NCI-H82 (cell line): ENCODE data around the gene GALNT10.
A peak's percentile ranks its signal among the peaks of the same experiment; 100 is the strongest.

Experiments used
- DNase-seq: peaks from one replicate; lab custom pipeline; 2025; lab: John Stamatoyannopoulos, UW

GALNT10 gene

DNA sequence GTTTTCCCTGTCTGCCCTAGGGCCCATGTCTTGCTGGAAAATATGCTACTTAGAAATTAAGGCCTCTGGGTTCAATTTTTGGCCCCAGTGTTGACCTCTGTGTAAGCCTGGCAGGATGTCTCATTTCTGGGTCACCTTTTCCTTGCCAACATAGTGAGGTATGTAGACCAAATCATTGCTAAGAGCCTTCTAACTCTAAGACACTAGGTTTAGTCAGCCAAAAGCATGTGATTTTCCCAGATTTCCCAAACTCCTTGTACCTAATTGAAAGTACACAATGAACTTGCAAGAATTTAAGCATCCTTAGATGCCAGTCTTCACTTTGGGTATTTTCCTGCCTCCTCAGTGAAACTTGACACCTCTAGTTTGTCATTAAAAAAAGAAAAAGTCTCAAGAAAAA, 77.0 kb downstream of the GALNT10 start:
- DNase-seq: no peak

DNA sequence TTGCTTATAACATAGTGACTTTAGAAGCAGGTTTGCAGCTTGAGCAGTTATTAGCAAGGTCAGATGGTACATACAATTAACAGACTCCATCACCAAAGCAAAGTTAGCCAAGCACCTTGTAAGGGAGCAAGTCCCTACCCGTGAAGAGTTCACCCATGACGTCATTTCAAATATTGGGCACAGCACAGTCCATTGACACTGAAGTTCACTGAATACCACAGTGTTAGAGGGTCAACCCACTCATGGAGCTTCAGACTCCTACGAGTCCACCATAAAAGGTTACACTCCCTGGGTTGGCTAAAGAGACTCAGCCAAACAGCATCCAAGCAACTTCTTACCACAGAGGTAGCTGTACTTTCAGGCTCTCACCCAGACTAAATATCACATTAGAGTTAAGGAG, 77.5 kb downstream of the GALNT10 start:
- DNase-seq: no peak

DNA sequence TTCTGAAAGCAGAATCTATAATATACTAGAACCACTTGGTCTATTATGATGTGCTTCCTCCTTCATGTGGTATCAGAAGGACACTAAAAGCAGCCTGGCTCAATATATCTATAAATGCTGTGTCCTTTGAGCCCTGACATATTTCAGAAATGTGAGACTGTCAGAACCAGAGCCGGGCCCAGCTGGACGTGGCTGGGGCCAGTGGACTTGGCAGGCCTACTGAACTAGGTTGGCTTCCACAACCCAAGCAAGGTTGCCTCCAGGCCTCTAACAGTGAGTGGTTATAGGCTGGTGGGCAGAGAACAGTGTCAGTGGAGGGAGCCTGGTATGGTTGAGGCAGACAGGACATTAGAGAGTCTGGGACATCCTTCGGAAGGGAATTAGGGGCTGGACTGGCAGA, 78.9 kb downstream of the GALNT10 start:
- DNase-seq: no peak

DNA sequence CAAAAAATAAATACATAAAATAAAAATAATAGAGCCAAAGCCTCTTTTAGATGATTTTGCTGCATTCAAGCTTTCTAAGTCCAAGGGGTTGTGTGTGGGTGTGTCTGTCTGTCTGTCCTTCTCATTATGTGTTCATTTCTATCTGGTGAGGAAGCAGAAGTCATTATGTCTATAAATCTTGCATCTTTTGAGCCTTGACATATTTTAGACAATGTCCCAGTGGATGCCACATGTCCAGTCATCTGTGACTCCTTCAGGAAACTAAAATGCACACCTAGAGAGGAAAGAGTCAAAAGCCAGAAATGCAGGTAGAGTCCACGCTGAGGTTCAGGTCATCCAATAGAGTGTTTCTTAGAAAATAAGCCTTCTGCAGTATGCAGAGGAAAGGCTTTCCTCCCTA, 80.9 kb downstream of the GALNT10 start:
- DNase-seq: no peak

DNA sequence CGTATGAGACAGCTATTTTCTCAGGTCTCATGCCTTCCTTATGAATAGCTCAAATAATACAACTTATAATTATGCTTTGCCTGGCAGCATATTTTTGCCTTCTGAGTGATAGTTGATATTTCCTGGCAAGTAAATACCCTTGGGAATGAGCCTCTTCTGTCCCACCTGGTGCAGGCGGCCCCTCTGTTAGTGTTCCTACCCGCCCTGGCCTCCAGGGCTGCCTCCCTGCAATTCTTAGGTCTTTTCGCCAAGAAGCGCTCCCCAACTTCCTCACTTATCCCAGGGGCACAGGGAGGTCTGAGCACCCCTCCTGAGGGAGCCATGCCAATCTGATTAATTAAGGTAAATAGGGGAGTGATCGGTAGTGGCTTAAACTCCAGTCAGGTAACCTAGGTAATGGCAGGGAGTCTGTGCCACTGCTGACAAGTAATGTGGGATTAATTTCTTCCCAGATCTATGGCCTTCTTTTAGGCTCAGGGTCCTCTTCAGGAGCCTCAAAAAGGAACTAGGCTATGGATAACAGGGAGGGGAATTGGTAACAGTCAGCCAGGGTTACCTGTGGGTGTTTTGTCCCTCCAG, 81.5 kb downstream of the GALNT10 start:
- DNase-seq: no peak

DNA sequence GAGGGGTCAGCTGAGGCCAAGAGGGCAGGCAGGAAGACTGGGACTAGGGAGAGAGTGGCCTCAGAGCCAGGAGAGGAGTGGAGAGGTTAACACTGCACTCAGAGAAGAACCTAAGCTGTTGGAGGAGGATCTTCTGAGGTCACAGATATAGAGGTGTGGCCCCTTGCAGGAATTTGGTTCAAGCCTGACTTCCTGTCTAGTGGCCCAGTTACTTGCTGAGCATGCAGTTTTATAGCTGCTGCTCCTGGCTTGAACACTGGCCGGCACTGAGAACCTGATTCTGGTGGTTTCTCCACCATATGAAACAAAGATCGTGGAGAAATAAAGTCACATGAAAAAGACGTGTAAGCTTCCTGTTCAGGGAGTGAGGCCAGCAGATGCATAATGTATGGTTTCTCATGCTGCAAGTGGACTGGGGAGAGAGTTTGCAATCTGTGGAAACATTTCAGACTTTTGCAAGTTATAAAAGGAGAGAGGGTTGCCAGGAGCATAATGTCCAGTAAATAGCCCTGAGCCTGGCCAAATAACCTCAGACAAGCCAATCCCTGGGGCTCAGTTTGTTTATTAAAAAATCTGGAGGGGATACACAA, 82.6 kb downstream of the GALNT10 start:
- no peak for DNase-seq

DNA sequence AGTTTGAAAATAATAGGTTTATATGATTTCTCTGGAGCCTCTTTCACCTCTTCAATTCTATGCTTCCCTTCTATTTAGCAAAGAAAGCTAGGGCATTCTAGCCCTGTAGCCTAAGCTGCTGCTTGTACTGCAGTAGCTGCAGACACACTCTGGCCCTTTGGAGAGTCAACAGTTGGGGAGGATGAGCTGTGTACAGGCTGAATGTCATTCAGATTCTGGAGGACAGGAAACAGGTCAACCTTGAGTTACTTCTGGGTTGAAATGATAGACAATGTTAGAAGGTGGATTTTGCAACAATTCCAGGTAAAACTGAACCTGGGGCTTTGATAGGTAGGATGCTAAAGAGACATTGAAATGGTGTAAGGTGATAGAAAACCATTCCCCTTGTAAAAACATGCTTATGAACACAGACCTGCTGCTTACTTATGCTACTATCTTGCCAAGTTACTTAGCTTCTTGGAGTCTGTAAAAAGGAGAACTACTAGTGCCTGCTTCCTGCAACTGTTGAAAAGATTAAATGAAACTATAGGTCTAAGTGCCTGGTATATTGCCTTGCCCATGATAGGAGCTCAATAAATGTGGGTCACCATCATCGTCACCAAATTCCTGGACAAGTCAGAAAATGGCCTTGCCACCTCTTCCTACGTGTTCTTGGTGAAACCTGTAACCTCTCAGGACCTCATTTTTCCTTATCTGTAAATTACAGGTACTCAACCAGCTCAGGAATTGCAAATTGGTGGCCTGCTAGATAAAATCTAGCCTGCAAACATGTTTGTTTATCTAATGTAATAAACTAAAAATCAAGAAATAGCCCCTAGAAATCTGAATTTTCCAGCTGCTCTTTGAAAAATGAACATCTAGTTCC, 83.7 kb downstream of the GALNT10 start:
- no peak for DNase-seq

DNA sequence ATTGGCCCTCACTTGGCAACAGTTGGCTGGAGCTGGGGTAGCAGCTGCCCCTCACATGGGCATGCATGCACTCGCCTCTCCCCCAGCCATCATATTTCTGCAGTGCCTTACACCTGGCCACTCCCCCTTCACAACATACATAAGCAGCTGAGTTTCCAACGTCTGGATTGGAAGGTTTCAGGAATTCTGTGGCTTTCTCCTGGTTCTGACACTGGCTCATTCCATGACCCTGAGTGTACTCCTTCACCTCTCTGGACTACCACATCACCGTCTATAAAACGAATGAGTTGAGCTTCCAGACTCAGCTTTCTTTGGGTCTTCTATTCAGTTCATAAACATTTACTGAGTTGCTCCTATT, 84.3 kb downstream of the GALNT10 start:
- DNase-seq: no peak

DNA sequence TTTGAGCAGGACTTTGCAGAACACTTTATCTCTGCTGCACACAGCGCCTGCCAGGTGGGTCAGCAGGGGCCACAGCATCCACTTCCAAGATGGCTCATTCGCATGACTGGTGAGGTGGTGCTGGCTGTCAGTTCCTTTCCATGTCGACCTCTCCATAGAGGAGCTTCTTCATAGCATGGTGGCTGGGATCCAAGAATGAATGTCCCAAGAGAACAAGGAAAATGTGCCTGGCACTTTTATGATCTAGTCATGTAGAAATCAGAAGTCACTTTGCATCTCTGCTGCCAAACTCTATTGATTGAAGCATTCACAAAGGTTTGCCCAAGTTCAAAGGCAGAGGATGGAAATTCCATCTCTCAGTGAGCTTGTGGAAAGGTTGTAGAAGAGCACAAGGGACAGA, 85.0 kb downstream of the GALNT10 start:
- DNase-seq: no peak

DNA sequence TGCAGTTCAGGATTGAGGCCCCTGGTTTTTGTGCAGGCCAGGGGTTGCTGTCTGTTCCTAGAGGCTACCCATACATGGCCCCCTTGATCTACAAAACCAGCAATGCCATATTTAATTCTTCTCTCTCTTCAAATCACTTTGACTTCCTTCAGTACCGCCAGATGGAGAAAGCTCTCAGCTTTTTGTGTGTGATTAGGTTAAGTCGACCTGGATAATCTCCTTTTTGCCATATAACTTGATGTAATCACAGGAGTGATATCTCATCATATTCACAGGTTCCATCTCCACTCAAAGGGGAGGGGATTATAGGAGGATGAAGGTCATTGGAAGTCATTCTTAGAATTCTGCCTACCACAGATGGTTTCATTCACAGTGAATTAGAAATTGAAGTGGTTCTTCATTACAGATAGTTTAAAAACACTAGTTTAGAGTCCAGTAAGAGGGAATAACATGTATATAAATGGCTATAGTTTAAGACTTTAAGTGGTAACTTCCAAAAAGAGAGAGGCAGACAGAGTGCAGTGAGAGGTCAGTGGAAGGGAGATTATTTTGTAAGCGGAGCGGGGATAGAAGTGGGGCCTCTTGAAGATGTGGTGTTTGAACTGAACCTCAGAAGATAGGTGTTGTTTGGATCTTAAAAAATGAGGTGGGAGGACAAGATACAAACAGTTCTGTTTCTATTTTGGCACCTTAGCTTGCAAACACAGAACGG, 85.9 kb downstream of the GALNT10 start:
- peak; percentile 71 for DNase-seq

DNA sequence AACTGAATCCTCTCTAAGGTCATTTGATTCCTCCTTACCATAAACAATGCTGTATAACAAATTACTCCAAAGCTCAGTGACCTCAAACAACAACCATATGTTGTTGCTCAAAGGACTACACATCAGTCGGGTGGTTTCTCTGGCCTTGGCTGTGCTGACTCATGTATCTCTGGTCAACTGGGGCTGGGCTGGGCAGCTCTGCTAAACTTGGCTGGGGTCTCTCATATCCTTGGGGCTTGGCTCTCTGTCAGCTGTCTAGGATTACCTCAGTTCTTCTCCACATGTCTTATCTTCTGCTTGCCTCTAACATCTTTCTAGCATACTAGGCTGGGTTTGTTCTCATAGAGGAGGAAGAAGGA, 86.4 kb downstream of the GALNT10 start:
- peak; percentile 4 for DNase-seq

DNA sequence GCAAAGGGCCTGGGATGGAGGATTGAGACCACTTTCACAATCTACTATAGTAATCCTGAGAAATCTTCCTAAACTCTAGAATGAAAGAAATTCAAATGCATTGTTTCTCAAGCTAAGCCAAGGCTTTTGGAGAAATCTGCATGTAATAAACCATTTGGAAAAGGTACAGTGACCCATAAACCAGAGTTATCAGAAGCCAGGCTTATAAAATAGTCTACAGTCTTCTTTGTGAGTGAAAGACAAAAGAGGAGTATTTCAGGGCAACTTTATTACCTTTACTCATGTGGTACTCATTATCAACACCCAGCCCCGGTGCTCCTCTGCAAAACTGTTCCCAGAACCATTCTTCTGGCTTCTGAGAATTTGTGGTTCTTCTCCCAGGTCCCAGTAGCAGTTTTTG, 87.0 kb downstream of the GALNT10 start:
- no peak for DNase-seq

DNA sequence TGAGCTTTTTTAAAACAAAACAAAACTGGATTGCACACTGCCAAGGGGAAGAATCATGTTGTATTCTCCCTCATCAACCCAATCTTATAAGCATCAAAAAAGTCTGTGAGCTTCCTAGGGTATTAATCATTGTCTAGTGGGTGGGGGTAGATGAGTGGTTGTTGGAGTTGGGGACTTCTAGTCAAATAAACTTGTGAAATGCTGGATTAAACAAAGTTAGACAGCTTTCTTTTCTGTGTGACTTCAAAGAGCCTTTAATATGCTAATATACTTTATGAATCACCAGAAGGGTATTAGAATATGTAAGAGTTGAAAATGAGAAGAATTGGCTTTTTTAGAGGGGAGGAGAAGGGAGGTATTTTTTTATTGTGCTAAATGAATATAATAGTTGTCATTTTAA, 87.7 kb downstream of the GALNT10 start:
- DNase-seq: no peak

DNA sequence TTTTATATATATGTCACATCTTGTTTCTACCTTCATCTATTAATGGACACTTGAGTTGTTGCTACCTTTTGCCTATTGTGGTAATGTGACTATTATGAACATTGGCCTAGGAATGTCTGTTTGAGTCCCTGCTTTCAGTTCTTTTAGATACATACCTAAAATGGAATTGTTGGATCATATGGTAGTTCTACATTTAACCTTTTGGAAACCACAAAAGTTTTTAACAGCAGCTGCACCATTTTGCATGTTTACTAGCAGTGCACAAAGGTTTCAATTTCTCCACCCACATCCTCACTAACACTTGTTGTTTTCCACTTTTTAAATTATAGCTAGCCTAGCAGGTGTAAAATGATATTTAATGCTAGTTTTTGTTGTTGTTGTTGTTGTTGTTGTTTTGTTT, 88.4 kb downstream of the GALNT10 start:
- DNase-seq: no peak

DNA sequence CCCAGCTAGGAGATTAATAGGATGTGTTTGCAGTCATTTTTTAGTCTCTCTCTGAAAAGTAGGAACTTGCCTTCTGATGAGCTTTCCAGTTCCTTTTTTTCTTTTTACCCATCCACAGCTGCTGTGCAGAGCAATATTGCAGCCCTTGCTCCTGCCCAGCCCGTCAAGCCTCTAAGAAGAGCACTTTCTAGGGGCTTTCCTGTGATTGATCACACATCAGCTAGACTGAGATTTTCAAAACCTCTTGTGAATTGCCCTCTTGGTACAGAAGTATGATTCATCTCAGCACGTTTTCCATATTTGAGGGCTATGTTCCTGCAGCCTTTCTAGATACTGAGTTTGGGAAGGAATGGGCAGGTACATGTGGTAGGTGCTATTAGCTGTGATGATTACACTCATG, 93.9 kb downstream of the GALNT10 start:
- no peak for DNase-seq

DNA sequence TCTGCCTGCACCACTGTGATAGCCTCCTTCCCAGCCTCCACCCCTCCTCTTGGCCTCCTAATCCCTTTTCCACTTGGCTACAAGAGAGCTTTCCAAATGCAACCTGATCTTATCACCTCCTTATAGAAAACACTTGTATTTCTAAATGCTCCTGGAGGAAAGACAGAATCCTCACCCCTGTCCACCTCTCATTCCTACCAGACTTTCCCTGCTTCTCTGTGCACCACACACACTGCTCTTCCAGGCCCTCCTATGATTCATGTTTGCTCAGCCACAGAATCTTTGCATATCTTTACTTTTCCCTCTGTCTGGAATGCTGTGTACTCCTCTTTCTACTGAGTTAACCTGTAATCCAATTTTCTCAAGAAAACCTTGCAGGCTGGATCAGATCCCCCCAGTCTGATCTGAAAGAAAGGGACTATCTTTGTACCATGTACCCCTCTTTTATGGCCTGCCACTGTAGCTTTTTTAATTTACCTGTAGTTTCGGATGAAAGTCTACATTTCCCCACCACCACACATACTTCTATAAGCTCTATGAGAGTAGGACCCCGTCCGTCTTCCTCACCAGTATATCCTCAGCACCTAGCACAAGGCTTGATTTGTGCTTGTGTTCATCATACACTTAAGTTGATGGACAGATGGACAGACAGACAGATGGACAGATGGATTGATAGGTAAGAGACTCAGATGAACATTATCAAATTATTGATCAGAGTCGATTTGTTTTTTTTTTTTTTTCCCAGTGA, 95.3 kb downstream of the GALNT10 start:
- peak; percentile 48 for DNase-seq

DNA sequence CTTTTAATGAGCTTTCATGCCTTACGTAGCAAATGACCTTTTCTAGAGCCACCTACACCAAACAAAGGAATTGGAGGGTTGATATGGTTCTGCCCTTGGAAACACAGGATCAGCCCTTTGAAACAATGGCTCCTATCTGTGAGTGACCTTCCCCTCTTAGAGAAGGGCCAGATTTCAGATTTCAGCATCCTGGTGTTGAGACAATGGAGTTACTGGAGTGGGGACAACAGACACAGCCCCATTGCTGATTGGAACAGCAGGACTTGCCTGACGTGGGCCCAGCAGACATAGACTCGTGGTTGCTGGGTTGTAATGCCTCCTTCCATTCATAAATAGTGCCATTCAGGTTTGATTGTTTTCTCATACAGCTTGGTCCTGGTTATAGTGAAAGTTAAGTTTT, 96.0 kb downstream of the GALNT10 start:
- peak; percentile 28 for DNase-seq

DNA sequence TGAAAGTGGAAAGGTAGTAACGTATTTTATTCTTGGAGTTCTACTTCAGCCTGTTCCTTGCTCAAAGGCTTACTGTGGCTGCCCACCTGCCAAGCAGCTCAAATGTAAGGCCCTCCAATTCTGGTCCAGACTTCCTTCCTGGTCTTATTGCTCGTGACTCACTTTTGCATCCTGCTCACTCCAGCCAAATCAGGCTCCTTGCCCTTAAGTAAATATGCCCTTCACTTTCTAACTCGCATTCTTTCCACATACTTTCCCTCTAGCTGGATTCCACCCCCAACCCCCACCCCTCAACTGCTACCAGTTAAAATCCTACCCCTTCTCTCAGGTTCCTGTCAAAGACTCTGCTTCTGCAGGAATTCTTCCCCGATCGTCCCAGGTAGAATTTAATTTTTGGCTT, 96.6 kb downstream of the GALNT10 start:
- DNase-seq: no peak

DNA sequence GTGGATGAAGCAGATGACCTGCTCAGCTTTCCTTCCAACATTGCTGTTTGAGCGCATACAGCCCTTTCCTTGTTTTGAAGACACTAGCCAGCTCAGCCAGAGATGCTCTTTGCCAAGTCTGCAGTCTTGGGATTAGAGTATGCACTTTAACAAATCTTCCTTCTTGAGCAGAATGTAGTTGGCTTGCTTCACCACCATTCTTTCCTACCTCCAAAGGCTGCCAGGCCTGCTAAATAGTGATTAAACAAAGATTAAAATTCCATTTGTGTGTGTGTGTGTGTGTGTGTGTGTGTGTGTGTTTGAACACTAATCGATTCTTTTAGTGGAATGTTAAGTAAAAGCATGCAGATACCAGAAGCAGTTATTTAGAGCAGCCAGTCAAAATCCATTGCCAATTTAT, 97.6 kb downstream of the GALNT10 start:
- DNase-seq: peak; percentile 22

DNA sequence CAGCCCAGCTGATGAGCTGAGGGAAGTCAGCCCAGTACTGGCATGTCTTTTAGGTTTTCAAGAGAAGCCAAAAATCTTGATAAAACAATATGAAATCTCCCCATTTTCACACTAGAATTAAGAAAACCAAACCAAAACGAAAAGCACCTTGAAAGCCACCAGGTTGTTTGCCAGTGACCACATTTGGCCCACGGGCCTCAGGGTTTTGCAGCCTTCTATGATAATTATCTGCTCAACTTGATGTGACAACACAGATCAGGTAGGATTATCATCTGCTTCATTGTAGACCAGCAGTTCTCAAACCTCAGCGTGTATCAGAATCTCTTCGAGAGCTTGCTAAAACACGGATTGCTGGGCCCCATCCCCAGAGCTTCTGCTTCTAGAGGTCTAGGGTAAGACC, 101.4 kb downstream of the GALNT10 start:
- DNase-seq: no peak

DNA sequence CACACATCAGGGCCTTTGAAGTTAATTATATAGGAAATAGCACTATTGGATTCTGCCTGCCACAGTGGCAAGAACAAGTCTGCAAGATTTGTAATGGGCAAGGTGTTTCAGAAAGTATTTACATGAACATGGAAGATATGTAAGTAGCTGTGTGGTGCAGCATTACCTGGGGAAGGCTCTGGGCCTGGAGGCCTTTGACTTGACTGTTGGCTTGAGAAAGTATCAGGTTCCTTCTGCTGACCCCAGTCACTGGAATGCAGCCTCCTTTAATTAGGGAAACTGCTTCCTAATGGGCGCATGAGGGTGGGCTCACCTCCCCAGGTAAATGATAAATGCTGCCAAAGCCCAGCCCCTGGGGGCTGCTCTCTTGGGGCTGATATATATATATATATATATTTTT, 102.7 kb downstream of the GALNT10 start:
- DNase-seq: no peak

DNA sequence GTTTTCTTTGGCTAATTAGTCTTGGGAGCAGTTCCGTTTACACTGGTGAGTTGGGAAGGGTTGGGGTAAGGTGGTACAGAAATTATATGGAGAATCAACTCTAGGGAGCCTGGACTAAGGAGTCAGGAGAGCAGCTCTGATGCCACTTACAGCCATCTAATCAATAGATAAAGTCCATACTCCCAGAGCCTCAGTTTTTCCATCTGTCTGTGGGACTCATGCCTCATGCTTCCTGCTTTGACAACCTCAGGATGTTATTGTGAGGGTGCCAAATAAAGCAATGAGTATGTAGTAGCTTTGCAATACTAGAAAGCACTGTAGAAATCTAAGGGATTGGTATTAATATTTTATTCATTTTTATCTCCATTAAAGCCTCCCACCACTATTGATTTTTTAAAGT, 105.0 kb downstream of the GALNT10 start:
- no peak for DNase-seq
